ENCODE results near the gene PRKCH. TPM values are rescaled to one million over a fixed set of nuclear protein-coding genes. Genes with fewer than 3 reads are reported as not detected.
"Not testable (repeated sequence)": the region's sequence is repeated elsewhere in the genome, so short reads cannot be mapped to it uniquely, and the experiment has no call there.

PRKCH gene
- polyA plus RNA-seq, 6 donors from 2014 or later = 0.59 to 2.8 (median 2.1) TPM

DNA sequence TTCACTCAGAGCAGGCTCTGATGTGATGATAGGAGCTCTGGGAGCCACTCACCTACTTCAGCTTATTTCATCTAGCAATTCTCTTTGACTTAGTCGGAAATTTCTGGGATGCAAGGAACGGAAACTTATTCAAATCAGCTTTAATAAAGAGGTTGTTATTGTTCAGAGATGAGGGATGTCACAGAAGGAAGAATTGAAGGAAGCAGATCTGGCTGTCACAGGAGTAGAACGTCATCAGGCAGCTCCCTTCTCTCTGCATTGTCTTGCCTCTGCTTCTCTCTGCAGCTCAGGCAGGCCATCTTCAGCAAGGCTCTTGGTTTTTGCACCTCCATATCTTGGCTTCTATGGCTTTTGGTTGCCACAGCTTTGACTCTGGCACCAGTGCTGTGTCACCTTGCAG lies 32.7 kb upstream of the PRKCH start:
- Mint-ChIP-seq H3K9me3 (no peaks in the 10 kb centered on the region), H3K4me1 (no peaks in the 10 kb centered on the region), H3K4me3 (no peak overlapping the region), H3K27me3 (peaks cover 4 to 24% (median 9%) of the 10 kb centered on the region in 3 donors), H3K36me3 (no peaks in the 10 kb centered on the region), H3K27ac (no peak overlapping the region)
- ATAC-seq (ENCODE audit: low read depth in 2 of 2) (no peak), DNase-seq (no peak)

- Mint-ChIP-seq H3K4me3 (no peak overlapping the region), H3K4me1 (no peaks in the 10 kb centered on the region), H3K27ac (no peak overlapping the region), H3K36me3 (no peaks in the 10 kb centered on the region), H3K27me3 (peaks cover 0 to 11% (median 0%) of the 10 kb centered on the region in 3 donors), H3K9me3 (no peaks in the 10 kb centered on the region)
- ATAC-seq (ENCODE audit: low read depth in 2 of 2) (no peak), DNase-seq (no peak)
Observed at GRCh38 chr14:61290701-61291100, 30.7 kb upstream of the PRKCH start.

DNA sequence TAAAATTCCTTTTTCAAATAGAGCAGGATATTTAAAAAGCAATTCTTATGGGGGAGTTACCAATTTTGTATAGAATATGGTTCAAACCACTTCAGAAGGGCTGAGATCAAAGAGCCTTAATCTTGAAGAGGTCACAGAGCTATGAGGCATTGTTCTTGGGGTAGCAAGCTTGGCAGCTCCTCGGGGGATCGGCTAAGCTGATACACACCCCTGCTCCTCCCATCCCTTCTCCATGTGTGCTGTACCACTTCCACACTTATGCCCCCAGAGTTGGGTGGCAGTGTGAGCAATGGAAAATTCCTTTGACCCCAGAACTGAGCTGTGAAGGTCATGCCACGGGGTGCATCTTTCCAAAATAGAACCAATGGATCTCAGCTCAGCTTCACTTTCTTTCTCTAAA lies 25.2 kb upstream of the PRKCH start:
- Mint-ChIP-seq H3K9me3 (no peaks in the 10 kb centered on the region), H3K36me3 (no peaks in the 10 kb centered on the region), H3K27me3 (no peaks in the 10 kb centered on the region), H3K4me3 (no peak overlapping the region), H3K27ac (no peak overlapping the region), H3K4me1 (no peaks in the 10 kb centered on the region)
- DNase-seq (no peak), ATAC-seq (ENCODE audit: low read depth in 2 of 2) (no peak)

GRCh38 chr14:61296719-61297502 lies 24.5 kb upstream of the PRKCH start:
- Mint-ChIP-seq H3K27ac (peak overlapping the region in 1 of 6 donors; percentile 19), H3K27me3 (no peaks in the 10 kb centered on the region), H3K9me3 (no peaks in the 10 kb centered on the region), H3K4me3 (no peak overlapping the region), H3K4me1 (no peaks in the 10 kb centered on the region), H3K36me3 (no peaks in the 10 kb centered on the region)
- no peak for ATAC-seq (ENCODE audit: low read depth in 2 of 2)
- no peak for DNase-seq

GRCh38 chr14:61297581-61297980 lies 23.8 kb upstream of the PRKCH start:
- no peak overlapping the region for H3K27ac Mint-ChIP-seq
- H3K4me3 Mint-ChIP-seq = no peak overlapping the region
- H3K27me3 Mint-ChIP-seq = no peaks in the 10 kb centered on the region
- H3K4me1 Mint-ChIP-seq = no peaks in the 10 kb centered on the region
- no peaks in the 10 kb centered on the region for H3K9me3 Mint-ChIP-seq
- DNase-seq (no peak), ATAC-seq (ENCODE audit: low read depth in 2 of 2) (no peak)
- H3K36me3 Mint-ChIP-seq = no peaks in the 10 kb centered on the region

DNA sequence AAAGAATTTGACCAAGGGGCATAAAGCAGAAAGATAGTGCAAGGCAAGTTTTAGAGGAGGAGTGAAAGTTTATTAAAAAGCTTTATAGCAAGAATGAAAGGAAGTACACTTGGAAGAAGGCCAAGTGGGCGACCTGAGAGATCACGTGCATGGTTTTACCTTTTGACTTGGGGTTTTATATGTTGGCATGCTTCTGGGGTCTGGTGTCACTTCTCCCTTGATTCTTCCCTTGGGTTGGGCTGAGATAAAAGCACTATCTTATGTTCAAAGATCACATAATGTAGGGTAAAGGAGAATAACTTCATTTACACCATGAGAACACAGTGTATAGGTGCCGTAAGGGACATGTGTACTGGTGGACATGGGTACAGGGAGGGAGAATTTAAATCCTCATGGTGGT lies 22.6 kb upstream of the PRKCH start:
- no peak overlapping the region for H3K27ac Mint-ChIP-seq
- ATAC-seq (ENCODE audit: low read depth in 2 of 2) (no peak), DNase-seq (no peak)
- H3K9me3 Mint-ChIP-seq = peaks cover 0 to 3% (median 0%) of the 10 kb centered on the region in 7 donors
- H3K4me1 Mint-ChIP-seq = no peaks in the 10 kb centered on the region
- no peaks in the 10 kb centered on the region for H3K27me3 Mint-ChIP-seq
- no peaks in the 10 kb centered on the region for H3K36me3 Mint-ChIP-seq
- H3K4me3 Mint-ChIP-seq = no peak overlapping the region

- DNase-seq (no peak), ATAC-seq (ENCODE audit: low read depth in 2 of 2) (no peak)
- Mint-ChIP-seq H3K4me1 (no peaks in the 10 kb centered on the region), H3K27ac (no peak overlapping the region), H3K36me3 (no peaks in the 10 kb centered on the region), H3K27me3 (no peaks in the 10 kb centered on the region), H3K9me3 (peaks cover 0 to 5% (median 3%) of the 10 kb centered on the region in 7 donors), H3K4me3 (no peak overlapping the region)
Observed at GRCh38 chr14:61300209-61300608, 21.2 kb upstream of the PRKCH start.

DNA sequence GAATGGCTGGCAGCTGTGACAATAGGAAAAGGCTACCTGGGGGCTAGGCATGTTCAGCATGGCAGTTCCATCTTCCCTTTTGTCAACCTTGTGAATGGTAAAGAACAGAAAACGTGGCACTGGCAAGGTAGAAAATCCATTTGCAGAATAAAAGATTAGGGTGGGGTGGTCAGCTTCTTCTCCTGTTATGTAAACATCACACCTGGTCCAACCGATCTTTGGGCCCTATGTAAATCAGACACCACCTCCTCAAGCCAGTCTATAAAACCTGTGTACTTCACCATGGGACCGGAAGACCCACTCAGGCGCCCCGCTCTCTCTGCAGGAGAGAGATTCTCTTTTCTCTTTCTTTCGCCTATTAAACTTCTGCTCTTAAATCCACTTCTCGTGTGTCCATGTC lies 20.6 kb upstream of the PRKCH start:
- ATAC-seq (ENCODE audit: low read depth in 2 of 2) (no peak), DNase-seq (no peak)
- H3K4me3 Mint-ChIP-seq = no peak overlapping the region
- no peaks in the 10 kb centered on the region for H3K36me3 Mint-ChIP-seq
- H3K4me1 Mint-ChIP-seq = no peaks in the 10 kb centered on the region
- no peak overlapping the region for H3K27ac Mint-ChIP-seq
- peaks cover 0 to 10% (median 6%) of the 10 kb centered on the region in 7 donors for H3K9me3 Mint-ChIP-seq
- H3K27me3 Mint-ChIP-seq = no peaks in the 10 kb centered on the region

DNA sequence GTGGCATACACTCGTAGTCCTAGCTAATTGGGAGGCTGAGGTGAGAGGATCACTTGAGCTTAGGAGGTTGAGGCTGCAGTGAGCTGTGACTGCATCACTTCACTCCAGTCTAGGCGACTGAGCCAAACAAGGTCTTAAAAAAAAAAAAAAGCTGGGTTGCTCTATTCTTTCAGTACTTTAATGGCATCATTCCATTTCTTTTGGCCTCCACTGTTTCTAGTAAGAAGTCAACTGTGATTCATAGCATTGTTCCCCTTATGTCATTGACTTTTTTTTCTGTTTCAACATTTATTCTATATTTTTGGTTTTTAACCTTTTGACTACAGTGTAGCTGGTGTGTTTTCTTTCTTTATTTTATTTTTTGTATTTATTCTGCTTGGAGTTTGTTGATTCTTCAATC lies 16.7 kb upstream of the PRKCH start:
- Mint-ChIP-seq H3K4me1 (no peaks in the 10 kb centered on the region), H3K4me3 (no peak overlapping the region), H3K27ac (peak overlapping the region in 1 of 6 donors; percentile 22), H3K27me3 (peaks cover 0 to 7% (median 5%) of the 10 kb centered on the region in 3 donors), H3K36me3 (peaks cover 3 to 7% of the 10 kb centered on the region in 2 donors), H3K9me3 (peaks cover 7 to 23% (median 17%) of the 10 kb centered on the region in 7 donors)
- no peak for DNase-seq
- ATAC-seq (ENCODE audit: low read depth in 2 of 2) = no peak

GRCh38 chr14:61308198-61308597 lies 13.2 kb upstream of the PRKCH start:
- Mint-ChIP-seq H3K36me3 (peaks cover 8 to 20% of the 10 kb centered on the region in 2 donors), H3K27me3 (peaks cover 0 to 8% (median 7%) of the 10 kb centered on the region in 3 donors), H3K4me3 (no peak overlapping the region), H3K27ac (no peak overlapping the region), H3K4me1 (no peaks in the 10 kb centered on the region), H3K9me3 (peaks cover 17 to 53% (median 36%) of the 10 kb centered on the region in 7 donors)
- DNase-seq = no peak
- ATAC-seq (ENCODE audit: low read depth in 2 of 2) = no peak

DNA sequence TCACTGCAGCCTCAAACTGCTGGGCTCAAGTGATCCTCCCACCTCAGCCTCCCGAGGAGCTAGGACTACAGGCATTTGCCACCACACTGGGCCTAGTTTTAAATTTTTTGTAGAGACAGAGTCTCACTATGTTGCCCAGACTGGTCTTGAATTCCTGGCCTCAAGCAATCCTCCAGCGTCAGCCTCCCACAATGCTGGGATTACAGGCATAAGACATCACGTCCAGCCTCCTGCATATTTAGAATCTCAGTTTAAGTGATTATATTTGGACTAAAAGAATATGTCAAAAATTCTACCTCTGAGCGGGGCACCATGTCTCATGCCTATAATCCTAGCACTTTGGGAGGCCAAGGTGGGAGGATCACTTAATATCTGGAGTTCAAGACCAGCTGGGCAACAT lies 12.7 kb upstream of the PRKCH start:
- H3K4me3 Mint-ChIP-seq; H3K27me3 Mint-ChIP-seq; ATAC-seq (ENCODE audit: low read depth in 2 of 2); H3K4me1 Mint-ChIP-seq; H3K27ac Mint-ChIP-seq; DNase-seq: not testable (repeated sequence)
- H3K36me3 Mint-ChIP-seq = peaks cover 8 to 20% of the 10 kb centered on the region in 2 donors
- peaks cover 17 to 58% (median 37%) of the 10 kb centered on the region in 7 donors for H3K9me3 Mint-ChIP-seq

- Mint-ChIP-seq H3K9me3 (peaks cover 7 to 41% (median 21%) of the 10 kb centered on the region in 7 donors), H3K27me3 (no peaks in the 10 kb centered on the region), H3K4me3 (no peak overlapping the region), H3K4me1 (no peaks in the 10 kb centered on the region), H3K27ac (peak overlapping the region in 1 of 6 donors; percentile 79), H3K36me3 (peaks cover 5 to 8% of the 10 kb centered on the region in 2 donors)
- no peak for DNase-seq
- no peak for ATAC-seq (ENCODE audit: low read depth in 2 of 2)
Observed at GRCh38 chr14:61315313-61315712, 6.1 kb upstream of the PRKCH start.

GRCh38 chr14:61319086-61319485 lies 2.3 kb upstream of the PRKCH start:
- no peak overlapping the region for H3K4me3 Mint-ChIP-seq

DNA sequence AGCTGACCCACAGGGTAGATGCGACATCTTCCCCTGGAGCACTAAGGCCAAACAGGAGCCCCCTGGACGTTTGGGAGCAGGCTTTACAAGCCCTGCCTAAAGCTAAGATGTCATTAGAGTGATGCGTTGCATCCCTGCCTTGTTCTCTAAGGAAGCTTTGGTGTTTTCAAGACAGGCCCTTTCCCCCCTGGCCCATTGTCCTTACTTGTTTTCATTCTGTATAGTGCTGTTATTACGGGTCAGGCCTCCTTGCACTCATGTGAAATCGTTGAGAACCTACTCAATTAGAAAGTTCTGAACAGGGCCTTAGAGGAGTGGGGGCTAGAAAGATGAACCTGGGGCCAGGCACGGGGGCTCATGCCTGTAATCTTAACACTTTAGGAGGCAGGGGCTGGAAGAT lies 1.7 kb upstream of the PRKCH start:
- Mint-ChIP-seq H3K27ac (no peak overlapping the region), H3K27me3 (peaks cover 8 to 23% (median 11%) of the 10 kb centered on the region in 3 donors), H3K36me3 (no peaks in the 10 kb centered on the region), H3K4me3 (no peak overlapping the region), H3K9me3 (peaks cover 0 to 2% (median under 1%) of the 10 kb centered on the region in 7 donors), H3K4me1 (peaks cover 12 to 13% (median 13%) of the 10 kb centered on the region in 3 donors)
- DNase-seq = no peak
- ATAC-seq (ENCODE audit: low read depth in 2 of 2) = no peak

More at GRCh38 chr14:61319086-61319485, 2.3 kb upstream of the PRKCH start:
- H3K36me3 Mint-ChIP-seq = no peaks in the 10 kb centered on the region
- peaks cover 0 to 8% (median 5%) of the 10 kb centered on the region in 7 donors for H3K9me3 Mint-ChIP-seq
- H3K4me1 Mint-ChIP-seq = peaks cover 12 to 13% (median 13%) of the 10 kb centered on the region in 3 donors
- DNase-seq = no peak
- ATAC-seq (ENCODE audit: low read depth in 2 of 2) = no peak
- H3K27ac Mint-ChIP-seq = no peak overlapping the region
- H3K27me3 Mint-ChIP-seq = peaks cover 8 to 20% (median 11%) of the 10 kb centered on the region in 3 donors
